Immature natural killer cell (primary cell): ENCODE measurements around the gene SLCO2A1. TPM values are rescaled to one million over a fixed set of nuclear protein-coding genes. Genes with fewer than 3 reads are reported as not detected.

ENCODE experiments used
- DNase-seq, 3 donors: peaks; one replicate each; pipeline ENCODE4 v3.0.0; 2022; ENCODE audit warnings: mixed read lengths in 1 of 3
- H3K27ac Mint-ChIP-seq, 6 donors: one replicate each; pipeline ENCODE4 v1.8.0; 2020; ENCODE audit warnings: mixed read lengths in 6 of 6, mild to moderate bottlenecking in 5 of 6, inconsistent platforms in 4 of 6, moderate library complexity in 3 of 6
- H3K27me3 Mint-ChIP-seq, 3 donors: one replicate each; pipeline ENCODE4 v1.8.0; 2020 to 2021; ENCODE audit warnings: low read depth in 3 of 3, mild to moderate bottlenecking in 3 of 3, mixed read lengths in 3 of 3, moderate library complexity in 3 of 3, inconsistent platforms in 1 of 3
- H3K36me3 Mint-ChIP-seq, 3 donors: one replicate each; pipeline ENCODE4 v1.8.0; 2020; ENCODE audit warnings: mixed read lengths in 3 of 3, inconsistent platforms in 2 of 3, mild to moderate bottlenecking in 2 of 3
- H3K4me1 Mint-ChIP-seq, 2 donors: one replicate each; pipeline ENCODE4 v1.8.0; 2020; ENCODE audit warnings: inconsistent platforms in 2 of 2, mild to moderate bottlenecking in 2 of 2, mixed read lengths in 2 of 2, moderate library complexity in 1 of 2
- H3K4me3 Mint-ChIP-seq, 5 donors: one replicate each; pipeline ENCODE4 v1.8.0; 2020; ENCODE audit warnings: mild to moderate bottlenecking in 5 of 5, mixed read lengths in 5 of 5, inconsistent platforms in 3 of 5, moderate library complexity in 3 of 5
- H3K9me3 Mint-ChIP-seq, 6 donors: one replicate each; pipeline ENCODE4 v1.8.0; 2020; ENCODE audit warnings: mild to moderate bottlenecking in 6 of 6, mixed read lengths in 6 of 6, inconsistent platforms in 4 of 6, moderate library complexity in 3 of 6
- polyA plus RNA-seq, 3 donors: library from polyadenylated mRNA; unstranded; fragments of 300-500 nt; fragmentation: Illumina TruSeq; gene quantifications; one replicate each; pipeline ENCODE4 v1.2.3, GENCODE V29; 2021

The SLCO2A1 gene
- polyA plus RNA-seq, 3 donors from 2014 or later = not detected

DNA sequence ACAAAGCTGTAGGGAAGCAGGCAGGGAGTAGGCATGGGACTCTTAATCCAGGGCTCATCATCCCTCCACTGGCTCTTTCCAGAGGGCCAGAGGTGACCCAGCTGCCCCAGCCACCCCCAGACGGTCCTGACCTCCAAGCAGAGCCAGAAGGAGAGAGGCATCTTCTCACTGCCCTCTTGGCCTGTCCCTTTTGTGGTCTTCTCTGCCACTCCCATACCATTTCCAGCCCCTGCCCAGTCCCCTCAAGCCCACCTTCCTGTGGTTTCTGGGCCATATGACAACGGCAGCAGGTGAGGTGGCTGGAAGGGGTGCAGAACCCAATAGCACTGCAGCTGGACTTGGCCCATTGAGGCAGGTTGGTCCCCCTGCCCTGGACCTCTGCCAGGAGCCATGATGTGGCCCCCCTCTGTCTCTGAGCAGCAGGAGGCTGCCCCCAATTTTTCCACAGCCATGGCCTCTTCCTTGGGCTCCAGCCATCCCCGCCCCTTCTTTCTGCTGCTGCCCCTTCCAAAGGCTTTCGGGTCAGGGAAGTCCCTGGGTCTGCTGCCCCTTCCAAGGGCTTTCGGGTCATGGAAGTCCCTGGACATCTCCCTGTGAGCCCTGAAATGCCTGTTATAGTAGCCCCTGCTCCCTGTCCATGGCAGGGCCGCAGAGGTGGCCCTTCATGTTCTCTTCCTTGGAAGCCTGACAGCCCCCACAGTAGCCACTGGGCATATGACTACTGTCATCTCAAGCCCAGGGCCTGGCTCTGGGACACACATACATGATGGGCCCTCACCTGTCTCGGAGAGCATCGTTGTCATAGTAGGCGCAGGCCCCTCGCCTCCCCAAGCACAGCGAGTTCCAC is 94.5 kb downstream of the SLCO2A1 start:
- Mint-ChIP-seq H3K27me3 (peaks cover 0 to 5% (median 1%) of the 10 kb centered on the region in 3 donors), H3K4me1 (no peaks in the 10 kb centered on the region), H3K9me3 (no peaks in the 10 kb centered on the region), H3K27ac (no peak overlapping the region), H3K36me3 (no peaks in the 10 kb centered on the region), H3K4me3 (no peak overlapping the region)
- DNase-seq = no peak

DNA sequence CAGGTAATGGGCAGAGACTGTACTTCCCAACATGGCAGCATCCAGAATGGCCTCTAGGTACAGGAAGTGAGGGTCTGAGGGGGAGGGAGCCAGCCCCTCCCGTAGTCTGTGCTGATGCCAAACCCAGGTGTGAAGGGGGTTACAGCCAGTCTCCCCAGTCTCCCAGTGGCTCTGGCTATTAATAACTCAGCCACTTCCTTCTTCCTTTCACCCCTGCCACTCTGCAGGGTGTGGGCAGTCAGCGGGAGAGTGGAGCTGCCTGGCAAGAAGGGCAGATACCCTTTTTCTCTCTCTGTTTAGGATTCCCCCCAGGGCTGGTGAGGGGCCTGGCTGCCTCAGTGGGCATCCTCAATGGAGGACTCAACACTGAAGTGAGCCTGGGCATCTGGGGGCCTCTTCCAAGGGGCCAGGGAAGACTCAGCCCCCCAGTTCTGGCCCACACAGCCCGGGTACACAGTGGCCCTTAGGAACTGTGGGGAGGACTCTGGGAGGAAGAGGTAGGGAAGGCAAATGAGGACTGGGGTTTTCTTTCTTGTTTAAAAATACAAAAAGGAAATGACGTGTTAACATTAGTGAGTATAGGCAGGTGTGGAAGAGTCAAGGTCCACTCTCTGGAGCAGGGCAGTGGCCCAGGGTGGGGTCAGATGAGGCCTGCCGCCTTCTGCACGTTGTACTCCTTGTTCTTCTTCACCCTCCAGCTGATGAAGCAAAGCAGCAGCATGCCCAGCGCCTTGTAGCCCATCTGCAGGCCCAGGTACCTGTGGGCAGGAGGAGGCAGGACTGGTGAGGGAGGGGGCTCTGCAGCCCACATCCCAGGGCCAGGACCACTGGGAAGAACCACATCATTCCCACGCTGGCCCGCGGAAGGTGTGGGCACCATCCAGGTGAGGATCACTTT is 95.4 kb downstream of the SLCO2A1 start:
- Mint-ChIP-seq H3K4me3 (no peak overlapping the region), H3K4me1 (no peaks in the 10 kb centered on the region), H3K36me3 (no peaks in the 10 kb centered on the region), H3K27ac (no peak overlapping the region), H3K27me3 (peaks cover 0 to 5% (median 1%) of the 10 kb centered on the region in 3 donors), H3K9me3 (no peaks in the 10 kb centered on the region)
- no peak for DNase-seq

DNA sequence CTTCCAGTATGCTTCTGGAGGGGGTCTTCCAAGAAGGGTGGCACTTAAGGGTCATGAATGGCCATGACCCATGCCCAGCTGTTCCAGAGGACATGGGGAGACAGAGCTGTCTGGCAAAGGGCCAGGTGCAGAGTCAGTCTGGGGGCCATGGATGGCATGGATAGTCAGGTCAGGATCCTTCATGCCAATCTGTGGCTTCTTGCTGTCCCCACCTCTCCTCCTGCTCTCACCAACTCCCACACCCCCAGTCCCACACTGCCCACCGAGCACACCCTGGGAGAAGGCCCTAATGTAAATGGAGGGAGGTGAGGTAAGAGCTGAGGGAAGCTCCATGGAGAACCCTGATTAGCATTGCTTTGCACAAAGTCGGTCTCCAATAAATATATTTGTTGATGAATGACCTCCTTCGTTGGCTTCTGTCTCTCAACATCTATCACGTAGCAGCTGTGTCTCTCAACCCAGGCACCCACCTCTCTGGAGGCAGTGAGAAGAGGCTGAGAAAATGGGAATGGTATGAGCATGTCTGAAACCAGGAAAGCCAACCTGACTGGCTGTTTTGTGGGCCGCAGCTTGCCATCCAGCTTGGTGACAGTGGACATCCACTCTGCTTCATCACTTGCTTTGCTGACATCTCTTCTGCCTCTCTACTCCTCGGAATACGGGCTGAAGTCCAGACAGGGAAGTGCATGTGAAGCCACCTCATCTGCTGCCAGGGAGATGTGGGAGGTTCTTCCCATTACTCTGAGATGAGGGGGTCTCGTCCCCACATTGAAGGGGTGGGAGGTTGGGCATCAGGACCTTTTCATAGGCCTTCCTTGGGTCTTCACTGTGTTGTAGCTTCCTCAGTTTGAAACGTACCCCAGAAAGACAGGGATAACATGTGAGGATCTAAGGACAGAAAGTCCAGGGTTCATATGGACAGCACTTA is 96.4 kb downstream of the SLCO2A1 start:
- Mint-ChIP-seq H3K27me3 (peaks cover 1 to 7% (median 2%) of the 10 kb centered on the region in 3 donors), H3K36me3 (no peaks in the 10 kb centered on the region), H3K9me3 (no peaks in the 10 kb centered on the region), H3K4me1 (peaks cover 0 to 1% of the 10 kb centered on the region in 2 donors), H3K27ac (no peak overlapping the region), H3K4me3 (no peak overlapping the region)
- DNase-seq = no peak

DNA sequence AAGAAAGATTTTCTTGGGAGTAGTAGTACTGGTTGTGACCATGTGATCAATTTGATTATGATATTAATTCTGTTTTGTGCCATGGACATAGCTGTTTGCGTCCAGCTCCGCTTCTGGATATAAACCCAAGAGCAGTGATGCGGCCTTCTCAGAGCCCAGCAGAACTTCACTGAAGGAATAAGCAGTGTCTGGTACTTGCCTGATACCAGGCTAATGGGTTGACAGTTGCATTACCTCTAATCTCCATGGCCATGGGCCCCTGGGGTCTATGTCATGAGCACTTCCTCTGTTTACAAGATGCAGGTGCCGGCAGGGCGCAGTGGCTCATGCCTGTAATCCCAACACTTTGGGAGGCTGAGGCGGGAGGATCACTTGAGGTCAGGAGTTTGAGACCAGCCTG is 97.7 kb downstream of the SLCO2A1 start:
- Mint-ChIP-seq H3K4me1 (peaks cover 6% of the 10 kb centered on the region in 2 donors), H3K36me3 (no peaks in the 10 kb centered on the region), H3K4me3 (no peak overlapping the region), H3K27ac (no peak overlapping the region), H3K27me3 (peaks cover 1 to 7% (median 2%) of the 10 kb centered on the region in 3 donors), H3K9me3 (no peaks in the 10 kb centered on the region)
- no peak for DNase-seq

DNA sequence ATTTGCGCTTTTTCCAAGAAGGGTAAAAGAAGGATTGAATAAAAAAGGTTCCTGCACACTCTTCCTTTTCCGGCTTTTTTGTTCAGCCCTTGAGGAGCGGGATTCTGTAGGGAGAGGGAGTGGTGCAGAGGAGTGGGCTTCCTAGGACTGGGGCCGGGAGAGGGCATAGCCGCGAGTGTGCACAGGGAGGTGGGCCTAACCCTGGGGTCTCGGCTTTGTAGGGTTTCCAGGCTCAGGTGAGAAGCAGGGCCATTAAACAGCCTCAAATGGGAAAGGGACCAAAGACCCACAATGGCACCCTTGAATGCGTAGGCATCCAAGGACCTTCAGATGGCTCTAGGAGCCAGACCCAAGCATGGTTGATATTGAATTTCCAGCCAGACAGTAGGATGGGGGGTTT is 98.6 kb downstream of the SLCO2A1 start:
- peaks cover 6% of the 10 kb centered on the region in 2 donors for H3K4me1 Mint-ChIP-seq
- peaks cover 1 to 7% (median 2%) of the 10 kb centered on the region in 3 donors for H3K27me3 Mint-ChIP-seq
- DNase-seq = no peak
- no peaks in the 10 kb centered on the region for H3K36me3 Mint-ChIP-seq
- no peak overlapping the region for H3K4me3 Mint-ChIP-seq
- H3K9me3 Mint-ChIP-seq = no peaks in the 10 kb centered on the region
- H3K27ac Mint-ChIP-seq = no peak overlapping the region

DNA sequence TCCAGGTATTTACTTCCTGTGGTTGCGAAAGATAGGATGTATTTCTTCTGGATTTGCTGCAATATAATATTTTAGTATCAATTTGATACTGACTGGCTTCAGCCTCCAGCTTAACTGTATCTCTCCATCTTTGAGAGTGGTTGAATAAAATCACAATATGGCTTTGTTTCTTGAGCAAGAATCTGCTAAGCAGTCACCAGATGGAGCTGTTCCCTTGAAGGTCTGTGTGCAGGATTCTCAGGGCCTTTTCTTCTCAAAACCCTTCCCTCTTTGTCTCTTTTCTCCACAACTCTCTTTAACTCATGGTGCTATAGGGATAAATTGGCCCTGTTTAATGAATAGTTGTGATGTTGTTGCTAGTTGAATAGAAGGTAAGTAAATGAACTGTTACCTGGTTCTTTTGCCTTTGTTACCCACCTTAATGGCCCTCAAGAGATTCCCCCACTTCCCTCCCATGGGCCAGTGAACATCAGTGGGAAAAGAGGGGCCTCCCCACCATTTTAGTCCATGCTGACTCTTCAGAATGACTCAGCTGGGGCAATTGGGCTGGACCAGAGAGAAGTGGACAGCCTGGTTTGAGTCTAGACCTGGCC is 99.3 kb downstream of the SLCO2A1 start:
- Mint-ChIP-seq H3K4me1 (peaks cover 6% of the 10 kb centered on the region in 2 donors), H3K27ac (no peak overlapping the region), H3K9me3 (no peaks in the 10 kb centered on the region), H3K27me3 (peaks cover 1 to 7% (median 2%) of the 10 kb centered on the region in 3 donors), H3K36me3 (no peaks in the 10 kb centered on the region), H3K4me3 (no peak overlapping the region)
- no peak for DNase-seq

DNA sequence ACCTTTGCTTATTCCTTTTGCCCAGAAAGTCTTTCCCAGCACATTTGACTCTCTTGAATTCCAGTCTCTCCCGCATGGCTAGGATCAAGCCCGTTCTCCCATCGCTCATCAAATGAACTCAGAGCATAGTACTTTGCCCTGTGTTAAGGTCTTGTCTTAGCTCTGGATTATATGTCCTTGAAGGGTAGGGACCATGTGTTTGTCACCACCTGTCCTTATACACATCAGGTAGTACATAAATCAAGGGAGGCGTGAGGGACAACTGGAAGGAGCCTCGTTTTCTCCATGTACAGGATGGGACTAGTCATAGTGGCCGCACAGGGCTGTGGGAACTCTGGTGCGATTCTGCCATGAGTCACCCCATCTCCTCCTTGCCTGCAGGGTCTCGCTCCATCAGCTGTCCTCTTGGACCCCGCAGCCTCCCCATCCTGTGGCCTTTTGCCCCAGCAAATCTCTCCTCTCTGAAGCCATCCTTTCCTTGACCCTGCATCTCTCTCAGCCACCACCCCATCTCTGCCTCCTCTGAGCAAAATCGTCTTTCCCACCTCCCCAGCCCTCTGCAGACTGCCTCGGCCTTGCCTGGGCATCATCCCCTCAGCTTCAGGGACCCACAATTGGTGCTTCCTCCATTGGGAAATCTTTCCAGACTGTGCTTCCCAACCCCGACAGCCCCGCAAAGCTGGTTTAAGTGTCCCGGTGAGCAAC is 100.7 kb downstream of the SLCO2A1 start:
- Mint-ChIP-seq H3K27ac (no peak overlapping the region), H3K4me3 (peak overlapping the region in 4 of 5 donors; percentile 28 to 71 (median 61))

DNA sequence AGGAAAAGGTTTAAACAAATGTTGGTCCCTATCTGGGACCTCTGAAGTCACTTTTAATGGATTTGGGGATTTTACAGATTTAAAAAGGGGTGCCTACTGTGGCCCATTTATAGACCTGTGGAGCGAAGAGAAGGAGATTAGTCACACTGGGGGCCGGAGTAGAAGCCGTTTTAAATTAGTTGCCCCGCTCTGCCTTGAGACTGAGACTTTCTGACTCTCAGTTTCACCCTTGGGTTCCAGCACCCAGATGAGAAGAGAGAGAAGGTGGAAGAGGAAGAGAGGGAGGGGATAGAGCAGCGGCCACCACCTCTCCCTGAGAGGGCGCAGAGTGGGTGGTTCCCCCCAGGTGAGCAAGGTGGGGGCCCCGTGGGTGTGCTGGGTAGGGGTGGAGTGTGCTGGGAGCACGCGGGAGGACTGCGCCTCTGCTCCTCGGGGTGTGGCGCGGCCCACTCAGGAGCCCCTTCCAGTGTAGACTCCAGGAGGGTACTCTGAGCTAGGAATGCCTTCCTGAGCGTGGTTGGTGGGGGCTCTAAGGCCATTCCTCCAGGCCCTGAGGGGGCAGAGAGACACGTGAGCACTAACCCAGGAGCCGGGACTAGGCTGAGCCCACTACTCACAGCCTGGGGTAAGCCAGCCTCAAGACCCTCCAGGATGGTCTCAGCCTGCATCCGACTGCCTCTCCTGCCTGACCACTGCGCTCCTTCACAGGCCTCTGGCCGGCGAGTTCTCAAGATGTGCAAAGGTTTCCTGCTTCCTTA is 101.4 kb downstream of the SLCO2A1 start:
- Mint-ChIP-seq H3K27ac (no peak overlapping the region), H3K4me1 (peaks cover 6% of the 10 kb centered on the region in 2 donors), H3K36me3 (no peaks in the 10 kb centered on the region), H3K27me3 (peaks cover 0 to 7% (median 5%) of the 10 kb centered on the region in 3 donors), H3K4me3 (peak overlapping the region in 4 of 5 donors; percentile 55 to 79 (median 69)), H3K9me3 (no peaks in the 10 kb centered on the region)
- no peak for DNase-seq

More for the DNA sequence above, 100.7 kb downstream of the SLCO2A1 start:
- Mint-ChIP-seq H3K36me3 (no peaks in the 10 kb centered on the region), H3K9me3 (no peaks in the 10 kb centered on the region), H3K27me3 (peaks cover 1 to 7% (median 5%) of the 10 kb centered on the region in 3 donors), H3K4me1 (peaks cover 6% of the 10 kb centered on the region in 2 donors)
- DNase-seq = no peak

DNA sequence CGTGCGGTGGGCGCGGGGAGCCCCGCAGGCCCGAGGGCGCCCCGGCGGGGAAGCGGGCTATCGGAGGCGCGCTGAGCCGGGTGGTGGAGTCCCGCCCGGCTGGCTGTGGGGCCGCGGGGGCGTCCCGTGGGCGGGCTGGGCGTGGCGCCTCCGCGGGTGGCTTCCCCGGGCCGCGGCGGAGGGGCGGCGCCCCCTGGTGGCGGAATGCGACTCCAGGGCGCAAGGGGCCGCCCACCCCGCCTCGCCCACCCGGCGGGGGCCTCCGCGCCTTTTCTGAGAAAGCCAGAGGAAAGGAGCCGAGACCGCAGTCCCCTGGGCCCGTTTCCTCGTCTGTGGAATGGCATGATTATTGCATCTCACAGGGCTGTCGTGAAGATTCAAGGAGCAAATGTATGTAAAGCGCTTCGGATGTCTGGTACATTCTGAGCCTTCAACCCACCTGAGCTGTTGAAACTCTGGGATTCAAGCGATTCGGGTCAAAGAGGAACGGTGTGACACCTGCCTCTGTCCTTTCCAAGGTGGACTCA is 102.1 kb downstream of the SLCO2A1 start:
- peak; percentile 73 to 78 (median 76) for DNase-seq
- Mint-ChIP-seq H3K4me3 (peak overlapping the region; percentile 66 to 79 (median 69)), H3K27ac (no peak overlapping the region), H3K36me3 (no peaks in the 10 kb centered on the region), H3K27me3 (peaks cover 0 to 7% (median 5%) of the 10 kb centered on the region in 3 donors), H3K4me1 (peaks cover 6% of the 10 kb centered on the region in 2 donors), H3K9me3 (no peaks in the 10 kb centered on the region)

DNA sequence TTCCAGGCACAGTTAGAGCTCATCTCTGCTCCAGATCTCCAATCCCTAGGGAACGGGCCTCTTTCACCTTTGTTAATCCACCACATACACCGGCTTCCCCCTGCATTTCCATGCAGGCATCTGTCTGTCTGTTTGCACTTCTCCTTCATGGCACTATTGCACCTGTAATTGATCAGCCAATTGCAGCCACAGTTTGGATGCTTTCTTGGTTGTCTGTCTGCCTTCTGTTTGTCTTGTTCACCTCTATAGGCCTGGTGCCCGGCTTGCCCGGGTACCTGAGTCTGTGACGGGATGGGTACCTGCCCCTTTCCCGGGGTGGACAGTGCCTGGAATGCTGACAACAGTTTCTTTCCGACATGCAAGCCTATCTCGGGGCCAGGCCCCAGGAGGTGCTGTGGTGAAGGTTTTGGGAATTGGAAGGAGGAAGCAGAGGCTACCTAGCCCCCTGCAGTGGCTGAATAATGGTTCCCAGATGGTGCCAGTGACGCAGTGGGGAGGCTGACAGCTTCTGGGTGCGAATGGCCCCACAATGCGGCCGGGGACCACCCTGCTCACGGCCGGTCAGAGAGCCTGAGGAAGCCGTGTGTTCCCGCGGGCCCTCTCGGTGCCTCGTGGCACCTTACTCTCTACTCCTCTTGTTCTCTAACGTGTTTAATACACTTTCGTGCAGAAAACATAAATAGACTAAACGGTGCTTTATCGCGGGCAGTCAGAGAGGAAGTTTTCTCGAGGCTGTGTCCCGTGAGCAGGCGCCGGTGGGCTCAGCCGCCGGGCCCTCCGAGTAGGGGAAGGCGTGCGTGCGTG is 102.8 kb downstream of the SLCO2A1 start:
- DNase-seq = no peak
- Mint-ChIP-seq H3K36me3 (no peaks in the 10 kb centered on the region), H3K27ac (no peak overlapping the region), H3K9me3 (no peaks in the 10 kb centered on the region), H3K4me1 (peaks cover 6% of the 10 kb centered on the region in 2 donors), H3K27me3 (peaks cover 0 to 7% (median 7%) of the 10 kb centered on the region in 3 donors), H3K4me3 (peak overlapping the region; percentile 62 to 71 (median 66))
